ENCODE data around the gene PSMC3.

DNA sequence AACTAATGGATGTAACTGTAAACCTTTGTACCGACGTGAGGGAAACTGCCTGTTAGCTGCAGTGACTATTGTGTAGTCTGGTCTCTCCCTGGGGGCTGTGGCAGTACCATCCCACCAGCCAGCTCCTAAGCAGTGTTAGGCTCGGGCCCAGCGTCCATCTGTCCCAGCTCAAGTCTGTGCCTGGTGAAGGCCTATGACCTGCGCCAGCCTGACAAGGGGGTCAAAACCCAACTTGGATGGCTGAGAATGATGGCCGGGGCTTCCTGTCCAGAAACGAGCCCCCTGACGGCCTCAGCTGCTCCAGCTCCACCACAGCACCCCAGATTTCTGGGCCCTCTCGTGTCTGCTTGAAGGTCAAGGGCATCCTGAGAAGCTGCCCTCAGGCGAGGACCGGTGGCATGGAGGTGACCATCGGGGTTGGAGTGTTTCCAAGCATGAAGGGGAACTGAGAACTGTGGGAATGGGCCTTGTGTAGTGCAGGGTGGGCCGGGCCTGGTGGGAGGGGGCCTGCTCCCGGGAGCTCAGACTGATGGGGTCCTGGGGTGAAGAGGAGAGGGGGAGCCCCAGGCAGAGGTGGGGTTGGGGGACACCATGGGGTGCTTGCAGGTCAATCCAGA is 33.6 kb downstream of the PSMC3 start:
- no peak for TF ChIP-seq EZH2 (IDR thresholded peaks at IDR 0.05; ENCODE audit: borderline replicate concordance, insufficient read depth, low read depth, low read length, poor library complexity, severe bottlenecking)
- no peak for TF ChIP-seq CTCF (IDR thresholded peaks at IDR 0.05)
